SIG-M5 treated with dmso at 0.1 percent for 504 hours (cell line): ENCODE data around the gene PBX4.

Experiments used
- DNase-seq: peaks from one replicate; lab custom pipeline; 2025; ENCODE audit not compliant: unreplicated experiment; lab: John Stamatoyannopoulos, UW

Gene PBX4

DNA sequence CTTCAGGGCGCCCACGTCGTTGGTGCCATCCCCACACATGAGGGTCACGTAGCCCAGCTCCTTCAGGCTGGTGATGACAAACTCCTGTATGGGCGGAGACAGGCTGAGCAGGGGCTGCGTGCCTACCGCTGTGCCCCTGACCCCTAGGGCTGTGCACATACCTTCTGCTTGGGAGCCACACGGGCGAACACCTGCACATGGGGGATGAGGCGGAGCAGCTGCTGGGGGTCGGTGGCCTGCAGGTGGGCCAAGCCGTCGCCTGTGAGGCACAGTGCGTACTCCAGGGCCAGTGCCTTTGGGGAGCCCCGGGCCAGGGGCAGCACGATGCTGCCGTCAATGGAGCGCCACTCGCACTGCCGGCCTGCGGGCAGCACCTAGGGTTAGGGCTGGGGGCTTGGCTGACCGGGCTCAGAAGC, 31.1 kb upstream of the PBX4 start:
- no peak for DNase-seq

DNA sequence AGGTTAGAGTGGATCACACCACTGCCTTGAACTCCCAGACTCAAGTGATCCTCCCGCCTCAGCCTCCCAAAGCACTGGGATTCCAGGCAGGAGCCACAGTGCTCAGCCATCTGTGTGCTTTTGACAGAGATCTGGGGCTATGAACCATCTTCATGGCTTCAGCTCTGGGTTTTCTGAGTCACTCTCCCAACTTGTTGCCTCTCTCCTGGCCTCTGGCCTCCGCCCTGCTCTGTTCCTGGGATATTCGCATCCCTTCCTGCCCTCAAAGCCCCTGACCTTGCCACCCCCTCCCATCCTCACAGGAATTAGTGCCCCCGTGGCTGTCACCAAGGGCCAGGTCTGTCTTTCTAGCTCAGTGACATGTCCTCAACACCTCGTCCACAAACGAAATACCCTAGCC, 30.7 kb upstream of the PBX4 start:
- DNase-seq = no peak

DNA sequence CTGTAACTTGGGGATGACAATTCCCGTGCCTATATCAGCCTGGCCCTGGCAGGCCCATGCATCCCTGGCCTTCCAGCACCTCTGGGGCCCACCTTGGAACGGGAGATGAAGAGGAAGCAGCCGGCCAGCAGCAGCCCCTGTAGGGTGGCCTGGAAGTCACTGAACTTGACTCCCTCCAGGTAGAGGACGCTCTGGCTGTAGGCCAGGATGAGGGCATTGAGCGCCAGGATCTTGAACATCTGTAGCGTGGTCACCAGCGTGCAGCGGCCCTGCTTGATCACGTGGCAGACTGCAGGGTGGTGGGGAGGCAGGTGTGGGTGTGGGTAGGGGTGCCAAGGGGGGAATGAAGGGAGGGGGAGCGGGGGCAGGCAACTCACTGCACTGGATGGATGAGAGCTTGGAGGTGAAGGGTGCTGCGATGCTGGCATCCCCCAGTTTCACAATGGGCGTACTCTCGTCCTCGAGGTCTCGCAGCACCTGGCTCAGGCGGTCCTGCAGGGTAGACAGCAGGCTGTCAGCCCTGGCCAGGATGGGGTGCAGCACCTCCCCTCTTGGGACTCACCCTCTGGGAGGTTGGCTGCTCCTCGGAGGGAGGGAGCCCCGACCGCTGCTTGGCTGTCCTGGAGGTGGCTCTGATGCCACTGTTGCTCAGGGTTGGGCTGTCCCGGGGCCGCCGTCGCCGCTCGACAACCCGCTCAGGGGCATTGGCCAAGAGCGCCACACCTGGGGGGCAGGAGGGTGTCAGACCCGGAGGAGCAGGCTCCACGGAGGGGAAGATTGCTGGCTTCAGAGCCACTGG, 28.7 kb upstream of the PBX4 start:
- no peak for DNase-seq

DNA sequence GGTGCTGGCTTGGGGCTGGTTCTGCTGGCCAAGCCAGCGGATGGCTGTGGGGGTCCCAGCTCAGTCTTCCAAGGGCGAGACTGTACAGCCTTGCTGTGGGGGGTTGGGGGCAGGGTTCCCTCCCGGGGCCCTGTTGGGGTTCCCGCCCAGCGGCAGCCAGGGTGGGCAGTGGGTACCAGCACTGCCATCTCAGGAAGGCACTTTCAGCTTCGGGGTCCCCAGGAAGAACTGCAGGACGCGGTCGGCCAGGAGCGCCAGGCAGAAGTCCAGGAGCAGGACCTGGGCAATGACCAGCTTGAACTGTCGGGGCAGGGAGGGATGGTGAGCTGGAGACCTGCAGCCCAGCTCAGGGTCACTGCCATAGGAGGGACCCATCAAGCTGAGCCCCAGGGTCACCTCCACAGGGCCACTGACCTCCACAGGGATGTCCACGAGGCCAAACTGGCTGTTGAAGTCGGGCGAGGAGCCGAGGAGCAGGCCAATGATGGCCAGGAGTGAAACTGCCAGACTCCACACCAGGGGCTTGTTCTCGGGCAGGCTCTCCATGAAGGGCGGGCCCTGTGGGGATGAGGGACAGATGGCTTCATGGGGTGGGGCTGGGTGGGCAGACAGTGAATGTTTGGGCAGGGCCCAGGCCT, 26.9 kb upstream of the PBX4 start:
- DNase-seq = no peak

DNA sequence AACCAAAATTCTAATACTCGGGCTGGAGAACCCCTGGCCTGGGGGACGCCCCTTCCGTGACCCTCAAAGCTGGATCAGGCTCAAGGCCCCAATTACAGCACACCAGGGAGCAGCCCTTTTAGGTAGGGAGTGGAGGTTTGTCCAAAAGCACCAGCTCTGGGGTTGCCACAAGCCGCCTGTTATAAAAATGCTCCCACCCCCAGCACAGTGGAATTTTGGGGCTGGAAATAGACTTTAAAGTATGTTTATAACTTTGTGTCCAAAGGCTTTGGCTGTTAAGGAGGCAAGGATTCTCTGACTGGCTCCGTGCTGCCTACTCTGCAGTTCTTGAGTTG, 25.5 kb upstream of the PBX4 start:
- DNase-seq = no peak

DNA sequence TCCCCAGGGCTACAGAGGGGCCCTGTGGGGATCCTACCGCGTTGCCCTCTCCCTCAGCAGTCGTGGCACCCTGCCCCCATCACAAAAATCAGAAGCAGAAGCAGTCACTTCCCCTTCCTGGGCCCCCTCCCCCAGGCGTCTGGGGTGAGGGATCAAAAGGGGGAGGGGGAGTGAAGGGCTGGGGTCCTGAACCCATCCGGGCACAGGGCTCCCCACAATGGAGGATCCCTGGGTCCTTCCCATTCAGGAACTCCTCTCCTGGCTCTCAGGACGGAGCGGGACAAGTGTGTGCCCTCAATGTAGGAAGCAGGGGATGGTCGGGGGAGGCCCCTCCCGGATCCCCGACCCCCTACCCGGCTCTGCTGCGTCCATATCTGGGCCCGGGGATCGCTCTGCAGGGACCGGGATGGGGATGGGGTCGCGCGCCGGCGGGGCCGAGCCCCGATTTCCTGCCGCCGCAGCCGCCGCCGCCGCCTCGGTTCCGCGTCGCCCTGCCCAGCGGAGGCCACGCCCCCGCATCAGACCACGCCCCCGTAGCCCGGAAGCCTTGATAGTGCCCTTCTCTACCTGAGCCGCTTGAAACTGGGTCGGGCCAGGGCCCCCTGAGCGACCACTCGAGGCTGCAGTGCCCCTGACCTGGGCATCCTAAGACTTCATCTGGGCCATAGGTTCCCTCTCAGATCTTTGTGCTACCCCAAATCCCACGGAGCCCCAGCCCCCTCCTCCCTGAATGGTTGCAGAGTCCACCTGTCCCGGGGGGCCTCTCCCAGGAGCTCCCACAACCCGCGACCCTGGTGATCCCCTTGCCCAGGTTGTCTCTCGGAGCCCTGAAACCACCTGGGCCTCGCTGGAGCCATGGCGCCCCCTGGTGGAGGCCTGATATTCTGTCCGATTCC, 24.9 kb upstream of the PBX4 start, which contains the start of gene GMIP:
TSS of gene GMIP (minus strand) at position 500 of the 896 bp plus-strand sequence. CDS start at position 372, 128 bp downstream.
- peak; percentile 76 for DNase-seq

DNA sequence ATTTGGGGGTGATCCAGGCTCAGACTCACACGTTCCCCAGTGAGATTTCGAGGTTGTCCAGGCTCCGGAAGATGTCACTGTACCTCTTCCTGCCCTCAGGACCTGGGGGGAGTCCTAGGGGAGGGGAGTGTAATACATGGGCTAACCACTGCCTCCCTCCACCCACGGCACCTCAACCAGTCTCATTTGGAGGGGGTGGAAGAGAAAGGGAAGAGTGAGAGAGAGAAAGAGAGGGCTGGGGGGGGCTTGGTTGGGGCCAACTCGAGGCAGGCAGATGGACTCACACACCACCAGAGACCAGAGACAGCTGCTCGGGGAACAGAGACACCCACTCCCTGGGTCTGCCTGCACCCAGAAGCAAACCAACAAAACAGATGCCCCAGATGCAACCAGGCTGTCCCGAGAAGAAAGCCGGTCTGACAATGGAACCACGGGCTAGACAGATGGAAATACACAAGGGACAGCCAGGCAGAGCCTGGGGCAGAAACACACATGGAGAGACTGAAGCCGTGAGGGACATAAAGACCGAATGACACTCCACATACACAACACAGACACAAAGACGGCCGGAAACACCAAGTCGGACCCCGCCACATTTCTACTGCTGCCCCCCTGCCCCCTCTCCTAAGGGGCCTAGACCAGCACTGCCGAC, 24.1 kb upstream of the PBX4 start:
- peak; percentile 25 for DNase-seq

DNA sequence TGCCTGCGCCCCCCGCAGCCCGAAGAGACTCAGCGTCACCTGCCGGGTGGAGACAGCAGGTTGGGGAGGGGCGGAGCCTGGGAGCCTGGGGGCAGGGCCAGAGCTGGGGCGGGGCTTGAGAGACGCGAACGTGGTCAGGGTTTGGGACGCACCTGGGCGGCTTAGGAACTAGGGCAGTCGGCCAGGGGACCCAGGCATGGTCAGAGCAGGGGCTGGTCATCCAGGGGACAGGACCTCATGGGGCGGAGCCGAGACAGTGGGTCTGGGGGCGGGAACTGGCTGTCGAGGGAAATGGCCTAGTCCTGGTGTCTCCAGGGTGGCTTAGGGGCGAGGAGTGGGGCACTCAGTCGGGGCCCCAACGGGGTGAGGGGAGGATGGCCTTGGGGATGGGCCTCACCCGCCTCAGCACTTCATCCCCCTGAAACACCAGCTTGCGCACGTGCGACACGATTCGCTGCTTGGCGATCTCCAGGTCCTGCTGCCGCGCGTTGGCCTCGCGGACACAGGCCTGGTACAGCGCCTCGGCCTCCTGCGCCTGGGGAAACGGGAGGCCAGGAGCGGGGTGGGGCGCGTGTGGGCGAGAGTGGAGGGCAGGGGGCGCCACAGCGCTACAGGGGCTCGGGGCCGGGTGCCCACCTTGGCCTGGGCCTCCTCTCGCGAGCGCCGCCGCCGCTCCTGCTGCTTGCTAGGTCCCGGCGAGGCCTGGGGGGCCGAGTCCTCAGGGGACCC, 19.2 kb upstream of the PBX4 start:
- no peak for DNase-seq

DNA sequence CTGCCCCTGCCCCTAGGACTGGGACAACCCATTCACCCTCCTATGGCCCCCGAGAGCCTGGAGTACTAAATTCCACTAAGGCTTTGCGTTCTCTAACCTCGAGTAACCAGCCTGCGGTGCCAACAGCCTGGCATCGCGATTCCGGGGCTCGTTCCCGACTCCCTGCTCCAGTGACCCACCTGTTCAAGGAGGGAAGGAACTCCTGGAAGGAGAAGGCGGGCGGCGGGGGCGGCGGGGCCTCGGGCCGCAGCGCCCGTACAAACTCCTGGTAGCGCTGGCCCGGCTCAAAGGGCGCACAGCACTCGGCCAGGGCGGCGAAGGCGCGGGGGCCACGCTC, 18.7 kb upstream of the PBX4 start:
- no peak for DNase-seq

DNA sequence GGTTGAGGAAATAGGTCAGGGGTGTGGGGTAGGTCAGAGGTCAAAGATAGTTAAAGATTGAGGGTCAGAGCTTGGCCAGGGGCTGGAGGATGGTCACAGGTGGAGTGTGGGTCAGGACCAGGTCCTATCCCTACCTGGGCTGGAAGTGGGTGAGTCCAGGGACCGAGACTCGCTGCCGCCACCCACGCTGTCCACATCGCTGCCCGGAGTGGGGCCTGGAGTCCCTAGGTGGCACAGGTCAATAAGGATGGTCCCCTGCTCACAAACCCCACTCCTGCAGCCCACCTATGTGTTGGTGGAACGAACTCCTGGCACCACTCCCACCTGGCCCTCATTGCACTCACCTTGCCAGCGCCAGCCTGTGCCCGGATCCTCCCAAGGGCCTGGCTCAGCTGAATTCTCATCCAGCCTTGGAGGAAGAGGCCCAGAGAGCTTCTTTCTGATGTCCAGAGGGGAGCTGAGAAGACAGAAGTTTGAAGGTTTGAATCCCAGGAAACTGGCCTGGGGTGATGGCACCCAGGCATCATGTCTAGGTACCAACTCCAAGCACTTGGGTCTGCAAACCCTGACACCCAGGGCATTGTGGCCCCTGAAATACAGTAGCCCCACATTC, 18.2 kb upstream of the PBX4 start:
- DNase-seq = no peak

DNA sequence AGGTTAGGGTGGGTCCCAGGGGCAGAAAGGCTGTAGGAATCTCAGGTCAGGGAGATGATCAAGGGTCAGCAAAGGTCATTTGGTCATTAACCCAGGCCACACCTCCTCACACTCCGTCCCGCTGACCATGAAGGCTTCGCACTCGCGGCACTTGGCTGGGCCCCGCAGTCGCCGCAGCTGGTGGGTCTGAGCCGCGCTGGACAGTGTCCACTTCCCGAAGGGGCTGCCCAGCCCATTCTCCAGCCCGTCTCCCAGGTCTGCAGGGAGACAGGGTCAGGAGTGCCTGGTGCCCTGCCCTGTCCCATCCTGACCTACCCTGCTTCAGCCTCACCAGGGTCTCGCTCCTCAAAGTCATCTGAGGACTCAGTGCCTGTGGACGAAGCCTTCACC, 16.8 kb upstream of the PBX4 start:
- DNase-seq = no peak

DNA sequence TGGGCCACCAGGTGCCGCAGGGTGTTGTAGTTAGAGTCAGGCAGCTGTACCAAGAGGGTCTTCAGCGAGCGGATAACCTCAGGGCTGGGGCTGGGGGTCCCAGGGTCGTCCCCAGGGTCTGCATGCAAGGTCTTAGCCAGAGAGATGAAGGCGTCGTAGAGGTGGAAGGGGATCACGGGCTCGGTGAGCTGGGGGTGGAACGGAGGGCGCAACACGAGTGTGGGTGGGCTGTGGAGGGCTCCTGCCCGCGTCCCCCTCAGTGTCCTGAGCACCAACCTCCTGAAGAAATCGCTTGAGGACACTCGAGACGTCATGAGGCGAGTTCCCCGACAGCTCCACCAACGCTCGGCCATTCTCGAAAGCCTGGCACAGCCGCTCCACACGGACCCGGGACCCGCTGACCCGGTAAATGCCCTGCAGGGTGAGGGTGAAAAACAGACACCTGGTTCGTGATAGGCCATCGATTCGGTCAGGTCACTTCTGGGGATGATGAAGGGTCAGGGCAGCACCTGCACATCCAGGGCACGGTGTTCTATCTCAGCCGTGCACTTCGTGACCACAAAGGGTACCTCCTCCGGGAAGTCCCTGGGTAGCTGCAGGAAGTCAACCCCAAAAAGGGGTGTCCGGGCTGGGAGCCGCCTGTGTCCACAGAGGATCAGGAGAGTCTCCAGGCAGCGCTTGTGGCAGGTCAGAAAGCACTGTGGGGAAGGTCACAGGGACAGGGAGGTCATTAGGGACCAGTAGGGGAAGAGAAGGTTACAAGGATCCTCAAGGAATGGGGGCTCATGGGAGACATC, 16.2 kb upstream of the PBX4 start:
- no peak for DNase-seq

DNA sequence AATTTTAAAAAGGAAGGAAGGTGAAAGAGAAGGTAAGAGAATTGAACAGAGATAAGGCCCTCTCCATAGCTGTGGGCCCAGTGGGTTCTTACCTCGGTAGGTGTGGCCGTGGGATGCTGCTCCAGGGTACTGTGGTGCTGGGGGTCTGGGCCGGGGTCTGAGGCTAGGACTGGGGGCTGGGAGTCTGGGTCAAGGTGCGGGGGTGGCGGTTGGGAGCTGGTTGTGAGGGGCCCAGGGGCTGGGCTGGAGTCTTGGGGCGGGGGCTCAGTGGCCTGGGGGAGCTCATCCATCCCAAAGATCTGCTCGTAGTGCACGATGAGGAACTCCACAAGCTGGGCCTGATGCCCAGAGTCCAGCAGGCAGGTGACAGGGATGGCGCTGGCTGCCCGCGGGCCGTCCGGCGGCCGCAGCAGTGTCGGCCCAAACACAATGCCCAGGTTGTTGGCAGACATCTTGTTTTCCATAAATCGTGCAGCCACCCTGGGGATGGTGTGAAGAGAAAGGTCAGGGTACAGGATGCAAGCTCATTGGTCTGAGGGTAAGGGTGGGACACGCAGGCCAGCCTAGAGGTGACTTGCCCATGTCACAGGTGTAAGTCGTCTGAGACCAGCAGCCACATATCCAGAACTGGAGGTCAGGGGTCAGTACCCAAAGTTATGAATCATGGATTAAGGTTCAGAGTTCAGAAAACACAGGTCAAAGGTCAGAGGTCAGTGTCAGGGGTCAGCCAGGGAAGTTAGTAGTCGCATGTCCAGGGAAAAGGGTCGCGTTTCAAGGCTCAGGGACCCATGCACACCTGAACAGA, 15.4 kb upstream of the PBX4 start:
- DNase-seq = no peak

DNA sequence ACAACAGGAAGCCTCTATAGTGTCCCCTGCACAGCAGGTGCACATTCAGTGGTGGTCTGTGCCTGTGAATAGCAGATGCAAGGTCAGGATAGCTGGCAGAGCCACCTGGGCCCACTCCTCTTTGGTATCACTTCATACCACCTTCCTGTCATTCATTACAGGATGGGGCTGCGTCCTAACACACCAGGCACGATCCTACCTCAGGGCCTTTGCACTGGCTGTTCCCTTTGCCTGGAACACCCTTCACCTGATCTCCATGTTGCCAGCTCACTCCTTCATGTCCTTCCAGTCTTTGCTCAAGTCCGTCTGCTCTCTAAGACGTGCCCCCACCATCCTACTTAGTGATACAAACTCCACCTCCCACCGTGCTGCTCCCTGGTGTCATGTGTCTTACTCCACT, 14.2 kb upstream of the PBX4 start:
- DNase-seq = no peak

DNA sequence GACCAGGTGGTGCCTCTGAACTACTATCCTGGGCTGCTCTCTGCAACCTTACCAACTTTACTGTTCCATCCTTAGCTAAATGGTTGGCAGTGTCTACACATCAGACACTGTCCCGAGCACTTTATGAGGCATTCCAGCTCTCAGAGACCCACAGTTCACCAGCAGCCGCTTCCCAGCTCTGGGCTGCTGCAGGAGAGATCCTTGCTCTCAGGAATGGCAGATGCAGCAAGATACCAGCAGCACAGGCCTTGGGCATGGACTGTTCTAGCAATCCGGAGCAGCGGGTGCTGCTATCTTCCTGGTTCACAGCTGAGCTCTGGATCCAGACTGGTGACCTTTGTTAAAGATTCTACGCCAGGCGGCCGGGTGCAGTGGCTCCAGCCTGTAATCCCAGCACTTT, 12.9 kb upstream of the PBX4 start:
- no peak for DNase-seq

DNA sequence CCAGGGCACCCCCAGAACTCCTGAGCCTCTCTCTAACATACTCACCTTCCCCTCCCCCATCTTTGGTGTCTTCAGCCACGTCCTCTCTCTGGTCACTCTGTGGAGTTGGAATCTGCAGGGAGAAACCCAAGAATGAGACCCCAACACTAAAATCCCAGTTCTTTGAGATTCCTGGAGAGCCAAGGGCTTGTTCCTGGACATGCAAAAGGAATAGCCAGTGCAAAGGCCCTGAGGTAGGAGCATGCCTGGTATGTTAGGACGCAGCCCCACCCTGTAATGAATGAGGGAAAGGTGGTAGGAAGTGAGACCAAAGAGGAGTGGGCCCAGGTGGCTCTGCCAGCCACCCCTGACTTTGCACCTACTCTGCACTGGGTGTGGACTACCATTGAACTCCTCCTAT, 11.9 kb upstream of the PBX4 start:
- DNase-seq = no peak

DNA sequence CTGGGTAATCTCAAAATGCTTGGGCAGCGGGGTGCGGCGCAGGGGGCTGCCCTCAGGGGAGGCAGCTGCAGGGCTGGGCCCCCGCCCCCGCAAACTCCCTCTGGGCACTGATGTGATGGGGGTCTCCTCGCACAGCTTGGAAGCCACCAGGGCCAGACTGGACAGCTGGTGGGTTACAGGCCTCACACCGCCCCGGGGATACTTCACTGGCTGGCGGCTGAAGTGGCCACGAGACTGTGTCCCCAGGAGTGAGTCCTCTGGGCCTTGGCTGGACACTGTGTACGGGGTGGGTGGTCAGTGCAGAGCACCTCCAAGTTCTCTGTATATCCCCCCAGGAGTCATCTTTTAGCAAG, 11.6 kb upstream of the PBX4 start:
- no peak for DNase-seq

DNA sequence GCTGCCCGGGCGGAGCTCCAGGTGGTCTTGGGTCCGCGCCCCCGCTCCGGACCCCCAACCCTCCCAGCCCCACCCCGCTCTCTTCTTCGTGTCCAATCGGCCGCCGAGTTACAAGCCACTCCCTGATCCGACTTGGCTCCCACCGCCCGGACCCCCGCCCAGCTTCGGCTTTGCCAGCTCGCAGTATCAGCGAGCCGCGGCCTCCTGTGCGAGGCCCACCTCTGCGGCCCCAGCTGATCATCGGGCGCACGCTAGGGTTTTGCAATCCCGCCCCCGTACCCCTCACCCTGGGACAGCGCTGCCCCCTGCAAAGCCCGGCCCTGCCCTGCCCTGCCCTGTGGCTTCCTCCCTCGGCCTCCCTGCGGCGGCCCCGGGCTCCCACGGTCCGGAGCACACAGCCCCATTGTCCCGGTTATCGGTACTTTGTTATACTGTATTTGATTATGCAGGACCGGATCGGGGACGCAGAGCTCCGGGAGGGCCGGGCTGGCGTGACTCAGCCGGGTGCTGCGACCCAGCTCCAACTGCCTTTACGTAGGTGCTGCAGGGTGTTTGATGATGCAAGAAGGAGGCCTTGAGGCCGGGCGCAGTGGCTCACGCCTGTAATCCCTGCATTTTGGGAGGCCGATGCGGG, 10.1 kb upstream of the PBX4 start:
- DNase-seq = peak; percentile 71
